Measurements from ENCODE around the gene MTHFR.

Gene MTHFR

DNA sequence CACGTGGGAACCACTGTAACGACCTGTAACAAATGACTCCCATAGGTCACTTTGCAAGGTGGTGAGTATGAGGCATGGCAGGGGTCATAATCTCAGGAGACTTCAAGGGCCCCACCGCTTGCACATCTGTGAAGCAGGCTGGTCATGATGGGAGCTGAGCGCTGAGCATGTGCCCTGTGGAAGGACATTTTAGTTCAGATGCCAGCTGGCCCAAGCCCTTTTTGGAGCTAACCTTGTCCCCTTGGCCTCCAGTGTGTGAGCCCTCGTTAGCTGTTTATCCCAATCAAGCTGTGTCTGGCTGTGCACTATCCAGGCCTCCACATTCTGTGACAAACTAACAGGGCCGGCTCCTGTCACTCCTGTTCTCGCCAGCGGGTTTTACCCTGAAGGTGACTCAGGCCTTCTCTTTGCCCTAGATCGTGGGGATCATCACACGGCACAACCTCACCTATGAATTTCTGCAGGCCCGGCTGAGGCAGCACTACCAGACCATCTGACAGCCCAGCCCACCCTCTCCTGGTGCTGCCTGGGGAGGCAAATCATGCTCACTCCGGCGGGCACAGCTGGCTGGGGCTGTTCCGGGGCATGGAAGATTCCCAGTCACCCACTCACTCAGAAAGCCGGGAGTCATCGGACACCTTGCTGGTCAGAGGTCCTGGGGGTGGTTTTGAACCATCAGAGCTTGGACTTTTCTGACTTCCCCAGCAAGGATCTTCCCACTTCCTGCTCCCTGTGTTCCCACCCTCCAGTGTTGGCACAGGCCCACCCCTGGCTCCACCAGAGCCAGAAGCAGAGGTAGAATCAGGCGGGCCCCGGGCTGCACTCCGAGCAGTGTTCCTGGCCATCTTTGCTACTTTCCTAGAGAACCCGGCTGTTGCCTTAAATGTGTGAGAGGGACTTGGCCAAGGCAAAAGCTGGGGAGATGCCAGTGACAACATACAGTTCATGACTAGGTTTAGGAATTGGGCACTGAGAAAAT lies 34.3 kb upstream of the MTHFR start:
- Histone ChIP-seq H3K27me3 (ENCODE audit: control insufficient read depth in 1 of 2, insufficient read depth in 2 of 2, low read length in 2 of 2) (no peaks in the 10 kb centered on the region), H3K4me1 (ENCODE audit: insufficient read depth, low read length) (no peaks in the 10 kb centered on the region), H3K36me3 (ENCODE audit: insufficient read depth, low read length) (peaks cover 88% of the 10 kb centered on the region), H3K27ac (ENCODE audit: low read depth, low read length) (no peak overlapping the region), H3K9me3 (ENCODE audit: low read length) (no peaks in the 10 kb centered on the region), H3K9ac (ENCODE audit: low read length) (no peak overlapping the region), H3K4me3 (ENCODE audit: low read depth in 1 of 2, low read length in 2 of 2) (no peak overlapping the region)

DNA sequence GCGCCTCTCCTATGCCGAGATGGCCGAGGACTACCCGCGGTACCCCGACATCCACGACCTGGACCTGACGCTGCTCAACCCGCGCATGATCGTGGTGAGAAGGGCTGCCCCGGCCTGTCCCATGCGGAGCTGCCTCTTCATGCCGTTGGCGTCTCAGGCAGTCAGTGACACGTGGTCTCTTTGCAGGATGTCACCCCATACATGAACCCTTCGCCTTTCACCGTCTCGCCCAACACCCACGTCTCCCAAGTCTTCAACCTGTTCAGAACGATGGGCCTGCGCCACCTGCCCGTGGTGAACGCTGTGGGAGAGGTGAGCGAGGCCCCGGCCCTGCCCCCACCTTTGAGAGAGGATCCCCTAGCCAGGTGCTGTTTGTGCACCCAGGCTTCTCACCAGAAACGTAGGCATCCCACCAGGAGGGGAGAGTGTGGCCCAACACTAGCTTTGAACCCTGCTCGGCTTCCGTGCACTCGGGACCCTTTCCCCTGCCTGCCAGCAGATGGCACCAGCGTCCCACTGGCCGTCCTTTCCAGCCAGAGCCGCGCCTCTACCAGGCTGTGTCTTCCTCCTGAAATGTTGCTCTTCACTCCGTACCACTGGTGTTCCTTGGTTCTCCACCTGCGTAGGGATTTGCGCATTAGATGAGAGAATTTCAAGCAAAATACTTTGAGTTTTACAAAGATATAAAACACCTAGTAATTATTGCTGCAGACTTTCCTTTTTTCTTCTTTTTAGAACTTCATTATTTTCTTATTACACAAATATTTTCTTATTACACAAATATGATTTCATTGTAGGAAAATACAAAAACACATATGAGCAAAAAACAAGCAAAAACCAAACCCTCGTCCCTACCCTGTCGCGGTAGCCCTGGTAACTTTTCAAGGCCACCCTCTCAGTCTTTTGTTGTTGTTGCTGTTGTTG lies 32.8 kb upstream of the MTHFR start:
- Histone ChIP-seq H3K9ac (ENCODE audit: low read length) (no peak overlapping the region), H3K36me3 (ENCODE audit: insufficient read depth, low read length) (peaks cover 89% of the 10 kb centered on the region), H3K27ac (ENCODE audit: low read depth, low read length) (no peak overlapping the region), H3K4me3 (ENCODE audit: low read depth in 1 of 2, low read length in 2 of 2) (no peak overlapping the region), H3K9me3 (ENCODE audit: low read length) (no peaks in the 10 kb centered on the region), H3K27me3 (ENCODE audit: control insufficient read depth in 1 of 2, insufficient read depth in 2 of 2, low read length in 2 of 2) (no peaks in the 10 kb centered on the region), H3K4me1 (ENCODE audit: insufficient read depth, low read length) (no peaks in the 10 kb centered on the region)

DNA sequence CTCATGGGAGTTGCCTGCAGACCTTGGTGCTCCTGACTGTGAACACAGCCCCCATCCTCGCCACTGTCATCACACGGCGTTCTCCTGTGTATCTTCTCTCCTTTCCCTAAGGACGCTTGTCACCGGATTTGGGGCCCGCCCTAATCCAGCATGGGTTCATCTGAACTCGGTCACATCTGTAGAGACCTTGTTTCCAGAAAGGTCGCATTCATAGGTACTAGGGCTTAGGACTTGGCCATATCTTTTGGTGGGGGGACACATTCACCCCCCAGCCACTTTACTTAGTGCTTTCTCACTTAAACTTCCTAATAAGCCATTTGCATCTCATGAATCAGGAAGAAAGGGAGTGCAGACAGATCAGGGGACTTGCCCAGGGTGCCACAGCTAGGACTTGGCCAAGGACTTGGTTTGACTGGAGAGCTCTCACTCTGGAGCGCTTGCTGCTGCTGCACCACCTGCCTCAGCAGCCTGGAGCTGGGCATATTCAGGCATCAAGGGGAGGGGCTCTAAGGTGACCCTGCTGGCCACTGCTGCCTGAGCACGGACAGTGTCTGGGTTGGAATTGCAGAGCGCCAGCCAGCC lies 32.1 kb upstream of the MTHFR start:
- Histone ChIP-seq H3K9ac (ENCODE audit: low read length) (no peak overlapping the region), H3K36me3 (ENCODE audit: insufficient read depth, low read length) (peaks cover 94% of the 10 kb centered on the region), H3K4me3 (ENCODE audit: low read depth in 1 of 2, low read length in 2 of 2) (no peak overlapping the region), H3K27me3 (ENCODE audit: control insufficient read depth in 1 of 2, insufficient read depth in 2 of 2, low read length in 2 of 2) (no peaks in the 10 kb centered on the region), H3K4me1 (ENCODE audit: insufficient read depth, low read length) (no peaks in the 10 kb centered on the region), H3K27ac (ENCODE audit: low read depth, low read length) (no peak overlapping the region), H3K9me3 (ENCODE audit: low read length) (no peaks in the 10 kb centered on the region)

DNA sequence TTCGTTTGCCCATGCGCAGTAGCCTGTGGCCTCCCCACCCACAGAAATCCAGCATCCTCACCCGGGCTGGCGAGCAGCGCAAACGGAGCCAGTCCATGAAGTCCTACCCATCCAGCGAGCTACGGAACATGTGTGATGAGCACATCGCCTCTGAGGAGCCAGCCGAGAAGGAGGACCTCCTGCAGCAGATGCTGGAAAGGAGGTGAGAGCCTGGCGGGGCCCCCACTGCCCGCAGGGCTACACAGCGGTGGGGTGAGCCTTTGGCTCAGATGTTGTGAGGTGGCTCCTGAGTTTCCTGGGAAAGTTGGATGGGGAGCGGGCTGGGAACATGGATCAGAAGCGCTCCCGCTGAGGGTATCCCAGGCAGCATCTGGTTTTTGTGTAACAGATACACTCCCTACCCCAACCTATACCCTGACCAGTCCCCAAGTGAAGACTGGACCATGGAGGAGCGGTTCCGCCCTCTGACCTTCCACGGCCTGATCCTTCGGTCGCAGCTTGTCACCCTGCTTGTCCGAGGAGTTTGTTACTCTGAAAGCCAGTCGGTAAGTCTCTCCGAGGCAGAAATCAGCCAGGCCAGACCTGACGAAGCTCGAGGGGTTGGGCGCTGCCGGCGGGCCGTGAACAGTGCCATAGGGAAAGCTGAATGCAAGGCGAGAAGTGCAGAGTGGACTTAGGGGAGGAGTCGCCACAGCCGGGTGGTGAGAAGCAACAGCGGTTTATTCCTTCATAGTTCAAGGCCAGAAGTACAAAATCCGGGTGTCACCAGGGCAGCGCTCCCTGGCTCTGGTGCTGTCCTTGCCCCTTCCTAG lies 31.4 kb upstream of the MTHFR start:
- no peak overlapping the region for H3K27ac ChIP-seq (ENCODE audit: low read depth, low read length)
- no peak overlapping the region for H3K9ac ChIP-seq (ENCODE audit: low read length)
- no peaks in the 10 kb centered on the region for H3K27me3 ChIP-seq (ENCODE audit: control insufficient read depth in 1 of 2, insufficient read depth in 2 of 2, low read length in 2 of 2)
- no peak overlapping the region for H3K4me3 ChIP-seq (ENCODE audit: low read depth in 1 of 2, low read length in 2 of 2)
- no peaks in the 10 kb centered on the region for H3K4me1 ChIP-seq (ENCODE audit: insufficient read depth, low read length)
- H3K9me3 ChIP-seq (ENCODE audit: low read length): no peaks in the 10 kb centered on the region
- peaks cover 96% of the 10 kb centered on the region for H3K36me3 ChIP-seq (ENCODE audit: insufficient read depth, low read length)

DNA sequence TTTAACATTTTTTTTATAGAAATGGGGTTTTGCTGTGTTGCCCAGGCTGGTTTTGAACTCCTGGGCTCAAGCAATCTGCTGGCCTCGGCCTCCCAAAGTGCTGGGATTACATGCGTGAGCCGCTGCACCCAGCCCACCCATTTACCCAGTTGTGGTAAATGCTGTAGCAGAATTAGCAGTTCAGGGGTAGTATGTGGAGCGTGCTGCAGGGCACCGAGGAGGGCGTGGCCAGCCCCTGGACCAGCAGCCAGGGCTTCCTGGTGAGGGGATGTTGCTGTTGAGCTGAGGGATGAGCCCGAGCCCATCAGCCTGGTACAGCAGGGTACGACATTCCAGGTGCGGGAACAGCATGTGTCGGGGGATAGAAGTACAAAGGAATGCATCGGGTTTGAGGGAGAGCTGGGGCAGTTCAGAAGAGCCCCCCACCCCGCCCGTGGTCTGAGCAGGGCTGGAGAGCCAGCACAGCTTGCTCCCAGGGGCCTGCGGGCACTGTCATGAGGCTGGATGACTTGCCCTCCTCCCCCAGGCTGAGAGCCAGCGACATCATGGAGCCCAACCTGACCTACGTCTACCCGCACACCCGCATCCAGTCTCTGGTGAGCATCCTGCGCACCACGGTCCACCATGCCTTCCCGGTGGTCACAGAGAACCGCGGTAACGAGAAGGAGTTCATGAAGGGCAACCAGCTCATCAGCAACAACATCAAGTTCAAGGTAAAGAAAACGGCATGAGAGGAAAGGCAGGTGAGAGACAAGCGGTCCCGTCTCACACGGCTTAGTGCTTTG lies 29.9 kb upstream of the MTHFR start:
- no peaks in the 10 kb centered on the region for H3K9me3 ChIP-seq (ENCODE audit: low read length)
- H3K36me3 ChIP-seq (ENCODE audit: insufficient read depth, low read length): peaks cover 85% of the 10 kb centered on the region
- no peaks in the 10 kb centered on the region for H3K27me3 ChIP-seq (ENCODE audit: control insufficient read depth in 1 of 2, insufficient read depth in 2 of 2, low read length in 2 of 2)
- no peak overlapping the region for H3K9ac ChIP-seq (ENCODE audit: low read length)
- H3K27ac ChIP-seq (ENCODE audit: low read depth, low read length): no peak overlapping the region
- no peak overlapping the region for H3K4me3 ChIP-seq (ENCODE audit: low read depth in 1 of 2, low read length in 2 of 2)
- H3K4me1 ChIP-seq (ENCODE audit: insufficient read depth, low read length): no peaks in the 10 kb centered on the region

DNA sequence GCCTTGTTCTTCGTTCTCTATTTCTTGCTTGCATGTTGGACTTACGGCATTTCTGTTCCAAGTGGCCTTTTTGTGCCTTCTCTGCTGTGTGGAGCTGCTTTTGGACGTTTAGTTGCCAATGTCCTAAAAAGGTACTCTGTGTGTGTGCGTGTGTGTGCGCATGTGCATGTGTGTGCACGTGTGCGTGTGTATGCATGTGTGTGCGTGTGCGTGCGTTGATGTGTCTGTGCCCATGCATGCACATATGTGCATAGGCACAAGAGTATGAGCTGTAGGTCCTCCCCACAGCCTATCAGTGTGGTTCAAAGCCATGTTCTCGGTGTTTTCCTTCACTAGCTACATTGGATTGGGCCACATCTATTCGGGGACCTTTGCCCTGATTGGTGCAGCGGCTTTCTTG lies 28.1 kb upstream of the MTHFR start:
- Histone ChIP-seq H3K36me3 (ENCODE audit: insufficient read depth, low read length) (peaks cover 83% of the 10 kb centered on the region), H3K27me3 (ENCODE audit: control insufficient read depth in 1 of 2, insufficient read depth in 2 of 2, low read length in 2 of 2) (no peaks in the 10 kb centered on the region), H3K9me3 (ENCODE audit: low read length) (no peaks in the 10 kb centered on the region), H3K4me3 (ENCODE audit: low read depth in 1 of 2, low read length in 2 of 2) (no peak overlapping the region), H3K4me1 (ENCODE audit: insufficient read depth, low read length) (no peaks in the 10 kb centered on the region), H3K9ac (ENCODE audit: low read length) (no peak overlapping the region), H3K27ac (ENCODE audit: low read depth, low read length) (no peak overlapping the region)

DNA sequence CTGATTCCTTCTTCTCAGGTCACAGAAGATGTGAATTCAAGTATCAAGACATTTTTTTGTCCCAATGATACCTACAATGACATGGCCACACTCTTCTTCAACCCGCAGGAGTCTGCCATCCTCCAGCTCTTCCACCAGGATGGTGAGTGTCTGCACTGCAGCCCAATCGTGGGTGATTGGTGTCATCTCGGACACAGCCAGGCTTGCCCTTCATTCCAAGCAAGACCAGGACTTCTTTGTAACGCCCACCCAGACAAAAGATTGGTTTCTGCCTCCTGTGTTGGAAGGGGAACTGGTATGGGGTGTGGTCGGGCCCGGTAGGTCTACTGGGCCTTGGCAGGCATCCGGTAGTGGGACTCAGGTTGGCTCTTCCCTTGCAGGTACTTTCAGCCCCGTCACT lies 27.7 kb upstream of the MTHFR start:
- Histone ChIP-seq H3K36me3 (ENCODE audit: insufficient read depth, low read length) (peaks cover 84% of the 10 kb centered on the region), H3K9ac (ENCODE audit: low read length) (no peak overlapping the region)

DNA sequence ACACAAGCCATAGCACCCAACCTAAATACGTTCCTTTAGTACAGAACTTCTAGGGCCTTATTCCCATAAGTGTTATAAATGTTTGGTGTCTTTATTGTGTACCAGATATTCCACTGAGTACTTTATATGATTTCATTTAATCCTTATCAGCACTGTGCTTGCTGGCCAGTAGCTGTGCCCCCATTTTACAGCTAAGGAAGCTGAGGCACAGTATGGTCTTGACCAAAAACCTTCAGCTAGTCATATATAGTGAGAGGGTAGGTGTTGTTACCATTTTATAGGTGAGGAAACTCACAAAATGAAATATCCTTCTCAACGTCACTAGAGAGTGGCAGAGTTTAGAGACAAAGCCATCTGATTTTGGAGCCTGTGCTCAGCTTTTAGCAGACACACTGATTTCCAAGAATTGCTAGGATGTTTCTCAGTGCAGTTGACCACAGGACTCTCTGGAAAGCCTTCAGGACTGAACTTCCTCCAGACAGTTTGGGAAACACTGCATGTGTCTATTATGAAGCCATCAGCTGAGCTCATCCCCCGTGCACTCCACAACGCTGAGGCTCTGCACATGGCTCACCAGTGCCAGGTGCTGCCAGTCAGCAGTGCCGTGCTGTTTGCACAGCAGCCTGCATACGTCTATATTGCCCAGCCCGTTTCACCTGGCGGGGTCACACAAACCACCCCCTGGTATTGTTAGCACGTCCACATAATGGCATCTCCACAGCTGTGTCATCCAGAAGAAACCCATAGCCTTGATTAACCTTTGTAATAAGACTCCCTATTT lies 26.4 kb upstream of the MTHFR start:
- Histone ChIP-seq H3K9ac (ENCODE audit: low read length) (no peak overlapping the region), H3K9me3 (ENCODE audit: low read length) (no peaks in the 10 kb centered on the region), H3K4me1 (ENCODE audit: insufficient read depth, low read length) (no peaks in the 10 kb centered on the region), H3K4me3 (ENCODE audit: low read depth in 1 of 2, low read length in 2 of 2) (no peak overlapping the region), H3K36me3 (ENCODE audit: insufficient read depth, low read length) (peaks cover 82% of the 10 kb centered on the region), H3K27ac (ENCODE audit: low read depth, low read length) (no peak overlapping the region), H3K27me3 (ENCODE audit: control insufficient read depth in 1 of 2, insufficient read depth in 2 of 2, low read length in 2 of 2) (no peaks in the 10 kb centered on the region)

More for the DNA sequence above, 27.7 kb upstream of the MTHFR start:
- Histone ChIP-seq H3K4me1 (ENCODE audit: insufficient read depth, low read length) (no peaks in the 10 kb centered on the region), H3K27ac (ENCODE audit: low read depth, low read length) (no peak overlapping the region), H3K27me3 (ENCODE audit: control insufficient read depth in 1 of 2, insufficient read depth in 2 of 2, low read length in 2 of 2) (no peaks in the 10 kb centered on the region), H3K4me3 (ENCODE audit: low read depth in 1 of 2, low read length in 2 of 2) (no peak overlapping the region), H3K9me3 (ENCODE audit: low read length) (no peaks in the 10 kb centered on the region)

DNA sequence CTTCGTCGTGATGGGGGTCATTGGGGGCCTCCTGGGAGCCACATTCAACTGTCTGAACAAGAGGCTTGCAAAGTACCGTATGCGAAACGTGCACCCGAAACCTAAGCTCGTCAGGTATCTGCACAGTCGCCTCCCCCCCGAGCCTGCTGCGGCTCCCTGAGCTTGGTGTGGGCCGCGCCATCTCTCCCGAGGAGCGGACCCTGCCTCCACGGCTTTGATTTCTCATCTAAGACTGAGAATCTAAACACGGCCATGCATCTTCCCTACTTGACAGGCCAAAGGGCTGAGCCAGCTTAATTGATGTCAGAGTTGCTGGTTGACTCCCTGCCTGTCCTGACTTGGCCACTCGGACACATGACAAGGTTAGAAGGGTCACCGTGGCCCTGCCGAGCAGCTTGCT lies 22.7 kb upstream of the MTHFR start:
- H3K27me3 ChIP-seq (ENCODE audit: control insufficient read depth in 1 of 2, insufficient read depth in 2 of 2, low read length in 2 of 2): no peaks in the 10 kb centered on the region
- H3K36me3 ChIP-seq (ENCODE audit: insufficient read depth, low read length): peaks cover 82% of the 10 kb centered on the region
- no peaks in the 10 kb centered on the region for H3K4me1 ChIP-seq (ENCODE audit: insufficient read depth, low read length)
- H3K9ac ChIP-seq (ENCODE audit: low read length): no peak overlapping the region
- H3K9me3 ChIP-seq (ENCODE audit: low read length): no peaks in the 10 kb centered on the region
- H3K4me3 ChIP-seq (ENCODE audit: low read depth in 1 of 2, low read length in 2 of 2): no peak overlapping the region
- no peak overlapping the region for H3K27ac ChIP-seq (ENCODE audit: low read depth, low read length)

DNA sequence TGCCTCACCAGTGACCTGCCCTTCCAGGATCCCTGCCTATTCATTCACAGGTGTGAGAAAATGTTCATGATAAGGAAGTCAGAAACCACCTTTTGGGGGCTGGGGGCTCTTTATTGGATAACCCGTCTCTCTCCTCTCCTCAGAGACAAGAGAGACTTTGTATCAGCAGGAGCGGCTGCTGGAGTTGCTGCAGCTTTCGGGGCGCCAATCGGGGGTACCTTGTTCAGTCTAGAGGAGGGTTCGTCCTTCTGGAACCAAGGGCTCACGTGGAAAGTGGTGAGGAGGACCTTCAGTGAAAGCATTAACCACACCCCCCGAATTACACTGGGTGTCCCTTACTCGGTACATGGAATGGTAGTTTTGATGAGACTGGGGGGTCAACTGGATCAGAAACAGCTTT lies 21.2 kb upstream of the MTHFR start:
- Histone ChIP-seq H3K9me3 (ENCODE audit: low read length) (no peaks in the 10 kb centered on the region), H3K36me3 (ENCODE audit: insufficient read depth, low read length) (peaks cover 77% of the 10 kb centered on the region), H3K9ac (ENCODE audit: low read length) (no peak overlapping the region), H3K27me3 (ENCODE audit: control insufficient read depth in 1 of 2, insufficient read depth in 2 of 2, low read length in 2 of 2) (no peaks in the 10 kb centered on the region), H3K27ac (ENCODE audit: low read depth, low read length) (no peak overlapping the region), H3K4me3 (ENCODE audit: low read depth in 1 of 2, low read length in 2 of 2) (no peak overlapping the region), H3K4me1 (ENCODE audit: insufficient read depth, low read length) (no peaks in the 10 kb centered on the region)
